Posterior cingulate gyrus (tissue), 11 donors: ENCODE results near the gene NCK2.

Experiments
- DNase-seq, 10 donors: peaks; one replicate each; pipeline versions ENCODE4 v3.0.0 to v3.0.0-alpha.2; 2020 to 2021; ENCODE audit warnings: mixed read lengths in 3 of 10
- intact Hi-C: fragments of 100-400 bp; cut with DNase I; formaldehyde crosslinking; loops from one replicate; pipeline ENCODE4 v1.15.1; 2023

Gene NCK2

DNA sequence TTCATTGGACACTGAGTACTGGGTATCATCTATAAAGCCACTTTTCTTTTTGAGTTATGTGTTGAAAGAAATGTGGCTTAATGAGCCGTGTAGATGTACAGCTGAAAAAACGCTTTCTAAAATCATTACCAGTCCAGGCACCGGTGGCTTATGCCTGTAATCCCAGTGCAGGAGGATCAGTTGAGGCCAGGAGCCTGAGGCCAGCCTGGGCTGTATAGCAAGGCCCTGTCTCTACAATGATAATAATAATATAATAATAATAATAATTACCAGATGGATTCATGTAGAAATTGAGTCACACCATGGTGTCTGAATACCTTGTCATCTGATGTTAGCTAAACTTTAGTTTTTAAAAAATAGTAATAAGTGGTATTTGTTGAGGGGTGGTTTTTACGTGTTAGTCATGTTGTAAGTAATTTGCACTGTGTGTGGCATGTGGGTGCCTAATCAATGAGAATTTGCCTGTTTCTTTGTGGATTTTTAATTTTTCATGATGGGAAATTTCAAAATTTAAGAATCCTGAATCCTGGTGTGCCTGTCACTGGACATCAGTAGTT lies 30.1 kb downstream of the NCK2 start:
- no peak for DNase-seq
- intact Hi-C loops: no loop called here

DNA sequence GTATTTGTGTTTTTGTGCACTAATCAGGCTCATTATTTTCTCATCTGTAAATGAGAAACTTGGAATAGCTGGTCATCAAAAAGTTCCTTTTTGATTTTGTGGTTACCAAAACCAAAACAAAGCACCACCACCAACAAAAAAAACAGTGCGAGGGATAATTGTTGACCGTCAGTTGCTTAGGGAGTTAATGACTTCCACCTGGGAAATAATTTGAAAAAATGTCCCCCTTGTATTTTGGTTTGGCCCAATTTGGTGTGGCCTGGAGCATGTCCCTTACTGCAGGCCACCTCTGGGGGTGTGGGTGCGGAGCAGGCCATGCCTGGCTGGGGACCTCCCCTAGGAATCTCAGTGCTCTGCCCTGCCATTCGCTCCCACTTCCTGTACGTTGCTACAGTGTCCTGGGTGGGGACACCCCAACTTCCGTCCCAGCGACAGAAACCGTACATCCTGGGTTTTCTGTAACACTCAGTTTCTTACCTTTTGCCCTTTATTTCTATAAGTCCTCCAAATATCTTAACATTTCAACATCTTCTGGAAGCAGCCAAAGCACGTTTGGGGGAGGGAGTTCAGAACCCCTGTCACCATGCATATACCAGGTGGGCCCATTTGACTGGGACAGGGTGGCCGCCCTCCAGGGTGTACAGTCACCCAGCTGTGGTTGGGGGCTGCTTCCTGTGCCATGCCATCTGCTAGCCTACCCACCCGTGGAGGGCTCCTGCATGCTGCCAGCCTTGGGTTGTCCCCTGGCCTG lies 31.3 kb downstream of the NCK2 start:
- intact Hi-C loops: no loop called here

DNA sequence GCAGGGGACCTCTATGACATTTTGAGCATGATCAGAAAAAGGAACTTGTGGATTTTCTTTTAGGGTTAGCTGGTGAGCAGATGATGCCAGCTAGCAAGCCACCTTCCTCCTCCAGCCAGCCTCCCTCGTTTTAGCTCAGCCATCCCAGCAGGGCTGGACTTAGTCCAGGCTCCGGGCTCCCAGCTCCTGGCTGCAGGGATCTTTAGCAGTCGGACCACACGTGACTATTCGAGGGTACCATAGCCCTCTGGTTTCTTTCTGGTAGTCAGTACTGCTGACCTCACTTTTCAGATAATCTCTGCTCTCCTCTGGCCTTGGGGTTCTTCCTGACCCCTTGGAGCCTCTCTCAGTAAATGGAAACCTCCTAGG lies 31.8 kb downstream of the NCK2 start:
- DNase-seq: peak in 1 of 10 donors; percentile 88
- intact Hi-C loops: no loop called here

More for the DNA sequence above, 31.3 kb downstream of the NCK2 start:
- no peak for DNase-seq

DNA sequence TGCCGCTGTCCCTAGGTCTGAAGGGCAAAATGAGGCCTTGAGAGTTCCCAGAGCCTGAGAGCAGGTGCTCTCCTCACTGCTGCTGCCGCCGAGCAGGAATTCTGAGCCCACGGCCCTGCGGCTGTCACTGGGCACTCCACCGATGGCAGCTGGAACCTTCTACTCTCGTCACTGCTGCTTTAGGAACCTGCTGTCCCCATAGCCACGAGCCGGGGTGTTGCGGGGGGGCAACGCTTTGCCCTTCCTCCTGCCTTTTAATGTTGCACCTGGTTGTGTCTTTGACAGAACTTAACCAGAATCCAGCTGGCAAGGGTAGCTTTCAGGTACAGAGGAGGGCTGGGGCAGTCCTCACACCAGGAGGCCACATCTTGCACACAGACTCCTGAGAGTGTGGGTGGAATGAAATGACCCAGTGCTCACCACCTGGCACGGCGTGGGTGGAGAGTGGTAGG lies 32.3 kb downstream of the NCK2 start:
- intact Hi-C loops: no loop called here
- DNase-seq: no peak

DNA sequence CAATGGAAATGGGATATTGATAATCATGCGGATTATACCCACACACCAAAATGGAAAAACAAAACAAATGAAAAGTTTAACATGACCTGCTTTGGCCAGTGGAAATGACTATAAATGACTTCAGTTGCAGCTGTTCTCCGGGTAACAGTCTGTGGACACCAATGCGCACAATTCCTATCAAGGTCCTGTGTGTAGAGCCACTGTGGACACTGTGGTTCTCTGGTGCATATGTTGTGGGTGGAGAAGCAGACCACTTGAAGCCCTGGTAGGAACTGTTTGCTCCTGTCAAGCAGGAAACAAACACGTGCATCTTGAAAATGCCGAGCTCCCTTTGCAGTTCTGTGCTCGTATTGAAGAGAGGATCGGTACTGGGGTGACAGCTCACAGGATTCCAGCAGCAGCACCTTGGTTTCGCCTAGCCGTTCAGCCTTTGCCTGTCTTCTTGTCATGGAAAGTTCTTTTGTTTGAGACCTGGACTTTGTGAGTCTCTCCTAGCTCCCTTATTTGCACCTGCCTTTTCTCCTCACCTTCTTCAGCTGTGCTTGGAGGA lies 32.9 kb downstream of the NCK2 start:
- intact Hi-C loops: no loop called here
- DNase-seq: no peak

DNA sequence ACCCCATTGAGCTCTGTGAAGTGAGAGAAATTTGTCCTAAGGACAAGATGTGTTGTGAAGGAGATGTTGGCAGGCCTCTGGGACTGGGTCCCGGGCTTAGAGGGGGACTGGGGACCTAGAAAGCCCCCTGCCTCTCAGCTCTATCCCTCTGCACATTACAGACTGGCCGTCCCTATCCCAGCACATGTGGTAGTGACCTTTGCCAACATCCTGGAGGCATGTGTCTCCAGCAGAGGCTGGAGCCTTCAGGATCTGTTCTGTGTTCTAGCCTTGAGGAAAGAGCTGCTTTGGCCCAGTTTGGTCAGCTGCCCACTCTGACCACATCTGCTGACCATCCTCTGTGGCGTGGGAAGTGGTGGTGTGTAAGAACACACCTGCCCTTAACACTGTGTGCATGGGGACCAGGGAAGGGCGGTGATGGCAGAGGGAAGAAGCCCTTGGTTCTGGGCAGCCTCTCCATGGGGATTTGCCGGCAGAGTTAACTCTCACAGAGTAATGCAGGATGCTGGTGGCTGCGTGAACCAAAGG lies 33.4 kb downstream of the NCK2 start:
- no peak for DNase-seq

DNA sequence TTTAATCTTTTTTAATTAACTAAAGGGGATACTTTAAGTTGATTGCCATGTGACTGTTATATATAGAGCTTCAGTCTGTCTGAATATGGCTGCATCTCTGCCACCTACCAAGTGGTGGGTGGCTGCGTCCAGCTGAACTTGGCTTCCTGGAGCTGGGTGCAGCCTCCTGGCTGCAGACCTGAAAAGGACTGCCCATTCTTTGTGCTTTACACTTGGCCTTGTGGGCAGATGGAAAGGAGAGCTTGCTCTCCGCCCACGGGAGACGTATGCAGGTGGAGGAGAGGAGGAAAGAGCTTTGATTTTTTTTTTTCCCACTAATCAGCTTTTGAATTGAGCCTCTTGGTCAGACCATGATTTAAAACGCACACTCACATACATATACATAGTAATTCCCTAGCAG lies 34.7 kb downstream of the NCK2 start:
- intact Hi-C loops: no loop called here
- no peak for DNase-seq

More for the DNA sequence above, 33.4 kb downstream of the NCK2 start:
- intact Hi-C loops: no loop called here

DNA sequence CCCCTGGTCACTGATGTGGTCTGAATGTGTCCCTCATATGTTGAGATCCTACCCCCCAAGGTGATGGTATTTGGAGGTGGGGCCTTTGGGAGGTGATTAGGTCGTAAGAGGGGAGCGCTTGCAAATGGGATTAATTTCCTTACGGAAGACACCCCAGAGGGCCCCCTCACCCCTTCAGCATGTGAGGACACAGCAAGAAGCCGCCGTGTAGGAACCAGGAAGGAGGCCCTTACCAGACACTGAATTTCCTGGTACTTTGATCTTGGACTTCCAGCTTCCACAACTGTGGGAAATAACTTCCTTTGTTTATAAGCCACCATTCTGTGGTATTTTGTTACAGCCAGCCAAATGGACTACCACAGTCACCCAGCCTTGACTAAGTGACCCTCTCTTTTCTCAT lies 35.9 kb downstream of the NCK2 start:
- intact Hi-C loops: no loop called here
- no peak for DNase-seq

DNA sequence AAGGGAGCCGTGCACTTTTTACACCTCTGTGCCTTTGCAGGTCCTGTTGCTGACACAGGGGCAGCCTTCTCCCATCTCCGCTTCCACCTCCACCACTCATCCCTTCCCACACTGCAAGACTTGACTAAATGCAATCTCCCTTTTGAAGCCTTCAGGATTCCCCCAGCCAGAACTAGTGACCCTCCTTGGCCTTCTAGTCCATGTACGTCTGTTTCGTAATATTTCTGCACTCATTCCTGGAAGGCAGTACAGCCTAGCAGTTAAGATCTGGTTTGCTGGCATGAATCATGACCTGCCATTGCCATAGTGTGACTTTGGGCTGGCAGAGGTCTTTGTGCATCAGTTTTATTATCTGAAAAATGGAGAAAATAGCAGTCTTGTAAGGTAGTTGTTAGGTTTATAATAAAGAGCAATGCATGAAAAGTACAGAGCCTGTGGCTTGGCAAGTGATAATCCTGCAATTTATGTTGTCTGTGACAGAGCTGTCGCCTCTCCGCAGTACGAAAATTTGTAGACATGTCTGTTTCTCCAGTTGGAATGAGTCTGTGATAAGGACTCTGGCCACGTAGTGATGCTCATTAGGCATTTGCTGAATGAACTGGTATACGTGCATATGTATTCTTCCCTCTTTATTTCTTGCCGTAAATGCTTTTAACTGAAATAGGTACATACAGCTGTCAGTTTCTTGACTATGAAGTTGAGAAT lies 36.7 kb downstream of the NCK2 start:
- intact Hi-C loops: no loop called here

DNA sequence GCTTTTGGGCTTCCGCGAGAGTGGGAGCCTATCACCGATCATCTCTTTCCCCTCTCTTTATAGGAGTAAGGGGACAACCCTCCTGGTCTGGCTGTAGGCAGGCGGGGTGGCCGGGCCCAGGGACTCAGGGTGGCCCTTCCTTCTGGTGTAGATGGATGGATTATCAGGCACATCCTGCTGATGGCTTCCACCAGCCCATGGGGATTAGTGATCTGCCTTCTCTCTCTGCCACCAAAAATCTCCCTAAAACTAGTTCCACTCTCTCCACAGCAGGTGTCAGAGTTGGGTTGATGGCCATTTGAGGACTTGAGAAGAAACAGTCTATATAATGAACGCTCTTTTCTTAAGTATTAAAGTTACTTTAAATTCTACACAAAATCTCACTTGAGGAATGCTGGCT lies 37.4 kb downstream of the NCK2 start:
- intact Hi-C loops: no loop called here
- no peak for DNase-seq

More for the DNA sequence above, 36.7 kb downstream of the NCK2 start:
- no peak for DNase-seq

DNA sequence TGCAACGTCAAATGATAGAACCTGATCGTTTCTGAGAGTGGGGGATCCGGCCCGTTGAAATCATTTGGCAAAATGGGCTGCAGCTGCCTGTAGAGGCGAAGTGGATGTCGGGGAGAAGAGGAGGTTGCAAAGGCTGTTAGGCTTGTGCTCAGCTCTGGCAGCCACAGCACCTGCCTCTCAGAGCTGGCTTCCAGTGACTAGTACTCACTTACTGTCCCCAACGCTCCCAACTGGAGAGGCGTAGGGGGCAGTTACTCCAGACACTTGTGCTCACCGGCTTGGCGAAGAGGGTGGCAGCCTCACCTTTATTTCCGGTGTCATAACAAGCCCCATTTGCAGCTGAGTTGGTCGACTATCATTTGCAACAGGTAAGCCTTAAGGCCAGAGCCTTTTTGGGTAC lies 37.9 kb downstream of the NCK2 start:
- DNase-seq: no peak
- intact Hi-C loops: no loop called here

DNA sequence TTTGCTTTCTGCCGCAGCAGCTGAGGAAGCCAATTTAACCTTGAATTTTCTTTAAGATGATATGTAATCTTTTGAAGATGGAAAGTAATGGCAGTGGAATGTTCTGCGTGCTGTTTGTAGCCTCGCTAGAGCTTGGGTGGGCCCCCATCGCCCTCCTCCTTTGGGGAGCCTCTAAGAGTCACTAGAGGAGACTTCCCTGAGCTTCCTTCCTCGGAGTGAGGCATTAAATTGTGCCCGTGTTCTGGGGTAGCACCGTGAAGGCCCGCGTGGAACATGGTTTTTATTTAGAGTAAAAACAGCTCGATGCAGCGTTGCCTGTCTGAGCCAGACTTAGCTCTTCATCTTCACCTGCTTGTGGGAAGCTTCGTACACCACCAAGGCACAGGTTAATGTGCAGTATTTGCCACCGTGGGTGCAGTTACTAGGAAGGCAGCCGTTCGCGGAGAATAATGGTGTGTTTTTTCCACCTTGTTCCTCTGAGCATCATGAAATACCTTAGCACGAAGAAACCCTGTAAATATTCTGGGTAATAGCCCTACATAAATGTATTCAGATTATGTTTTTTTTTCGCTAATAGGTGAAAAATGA lies 38.5 kb downstream of the NCK2 start:
- no peak for DNase-seq
- intact Hi-C loops: no loop called here

DNA sequence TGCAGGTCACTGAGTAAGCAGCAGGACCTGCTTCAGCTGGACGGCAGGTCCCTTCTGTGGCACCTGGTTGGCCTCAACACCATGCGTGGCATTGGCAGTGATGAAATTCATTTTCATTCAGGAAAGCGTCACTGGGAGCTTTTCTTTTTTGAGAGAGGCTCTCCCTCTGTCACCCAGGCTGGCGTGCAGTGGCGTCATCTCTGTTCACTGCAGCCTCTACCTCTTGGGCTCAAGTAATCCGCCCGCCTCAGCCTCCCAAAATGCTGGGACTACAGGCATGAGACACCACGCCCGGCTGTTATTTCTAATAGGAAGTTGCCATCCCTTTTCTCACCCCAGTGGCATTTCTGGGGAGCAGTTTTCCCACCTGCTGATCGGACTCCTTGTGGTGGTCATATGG lies 39.3 kb downstream of the NCK2 start:
- peak in 2 of 10 donors; percentile 50 to 84 for DNase-seq
- intact Hi-C loops: no loop called here

DNA sequence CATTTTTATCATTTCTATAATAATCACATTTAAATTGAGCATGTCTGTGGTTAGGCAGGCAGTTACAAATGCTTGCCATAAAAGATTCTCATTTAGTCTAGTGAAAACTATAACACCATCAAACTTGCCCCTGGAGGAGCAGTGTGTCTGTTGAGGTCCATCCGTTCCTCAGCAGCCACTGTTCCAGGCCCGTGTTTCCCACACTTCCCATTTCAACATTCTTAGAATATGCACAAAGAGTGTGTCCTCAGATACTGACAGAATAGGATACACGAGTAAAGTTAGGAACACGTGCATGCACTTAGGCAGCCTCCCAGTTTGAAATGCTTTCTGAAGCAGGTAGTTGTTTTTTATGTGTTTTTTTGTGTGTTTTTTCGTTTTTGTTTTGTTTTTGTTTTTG lies 39.9 kb downstream of the NCK2 start:
- no peak for DNase-seq
- intact Hi-C loops: no loop called here

DNA sequence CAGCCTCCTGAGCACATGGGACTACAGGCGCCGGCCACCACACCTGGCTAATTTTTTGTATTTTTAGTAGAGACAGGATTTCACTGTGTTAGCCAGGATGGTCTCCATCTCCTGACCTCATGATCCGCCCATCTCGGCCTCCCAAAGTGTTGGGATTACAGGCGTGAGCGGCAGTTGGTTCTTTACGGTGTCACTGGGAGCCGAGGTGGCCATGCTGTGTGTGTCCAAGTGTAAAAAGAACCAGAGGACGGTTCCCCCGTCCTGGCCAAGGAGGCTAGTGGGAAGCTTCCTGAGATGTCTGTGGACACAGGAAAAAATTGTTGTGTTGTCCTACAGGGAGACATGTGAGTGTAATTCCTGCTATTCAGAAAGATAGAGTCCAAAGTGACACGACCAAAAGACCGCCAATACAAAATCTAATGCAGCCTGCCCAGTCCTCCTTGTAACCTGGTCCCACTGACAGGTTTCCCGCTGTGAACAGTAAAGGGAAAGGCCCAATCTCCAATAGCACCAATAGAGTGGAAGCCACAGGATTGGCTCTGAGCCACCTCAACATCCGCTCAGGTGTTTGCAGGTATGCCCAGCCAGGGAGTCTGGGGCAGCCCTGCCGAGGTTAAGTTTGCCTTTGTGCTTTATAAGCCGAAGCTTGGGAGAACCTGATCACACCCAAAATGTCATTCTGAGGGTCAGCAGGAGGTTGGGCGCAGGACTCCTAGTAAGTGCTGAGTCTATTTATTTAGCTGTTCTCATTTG lies 40.6 kb downstream of the NCK2 start:
- intact Hi-C loops: no loop called here
- no peak for DNase-seq

DNA sequence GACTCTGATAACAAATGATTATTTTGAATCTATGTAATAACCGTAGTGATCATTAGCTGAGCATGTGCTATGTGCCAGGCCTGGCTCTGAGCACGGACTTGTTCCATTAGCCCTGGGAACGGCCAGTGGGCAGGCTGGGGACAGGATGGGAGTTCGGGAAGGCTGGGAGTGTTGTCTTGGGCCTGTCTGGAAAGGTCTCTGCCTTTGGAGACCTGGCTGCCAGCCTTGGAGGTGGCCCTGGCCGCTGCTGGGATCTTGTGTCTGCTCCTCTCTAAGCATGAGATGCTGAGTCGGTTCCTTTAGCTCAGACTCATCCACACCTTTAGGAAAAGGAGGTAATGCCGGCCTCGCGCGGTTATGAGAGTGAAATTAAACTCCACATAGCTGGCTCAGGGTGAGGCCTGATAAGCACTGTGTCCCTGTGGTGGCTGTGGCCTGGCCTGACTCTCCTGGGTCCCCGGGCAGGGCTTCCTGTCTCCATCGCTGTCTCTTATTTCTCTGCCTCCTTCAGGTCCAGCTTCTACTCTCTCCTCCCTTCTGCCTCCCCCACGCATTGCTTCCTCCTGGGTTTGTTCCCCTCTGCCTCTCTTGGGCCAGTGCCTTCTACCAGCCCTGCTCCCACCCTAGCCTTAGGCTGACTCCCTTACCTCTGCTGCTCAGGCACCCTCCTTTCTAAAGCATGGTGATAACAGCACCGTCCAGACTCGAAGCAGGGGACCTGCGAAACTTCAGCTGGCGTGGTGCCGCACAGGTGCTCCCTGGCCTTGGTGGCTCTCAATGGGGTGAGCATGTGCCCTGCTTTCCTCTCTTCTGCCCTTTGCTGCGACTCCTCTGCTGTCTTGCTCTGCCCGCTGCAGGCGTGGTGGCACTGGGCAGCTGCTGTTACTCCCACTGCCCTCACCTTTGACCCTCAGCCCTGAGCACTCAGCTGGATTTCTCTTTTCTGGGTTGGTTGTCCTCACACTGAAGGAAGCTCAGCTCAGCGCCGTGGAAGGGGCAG lies 41.8 kb downstream of the NCK2 start:
- peak in 1 of 10 donors; percentile 70 for DNase-seq
- intact Hi-C loops: no loop called here

DNA sequence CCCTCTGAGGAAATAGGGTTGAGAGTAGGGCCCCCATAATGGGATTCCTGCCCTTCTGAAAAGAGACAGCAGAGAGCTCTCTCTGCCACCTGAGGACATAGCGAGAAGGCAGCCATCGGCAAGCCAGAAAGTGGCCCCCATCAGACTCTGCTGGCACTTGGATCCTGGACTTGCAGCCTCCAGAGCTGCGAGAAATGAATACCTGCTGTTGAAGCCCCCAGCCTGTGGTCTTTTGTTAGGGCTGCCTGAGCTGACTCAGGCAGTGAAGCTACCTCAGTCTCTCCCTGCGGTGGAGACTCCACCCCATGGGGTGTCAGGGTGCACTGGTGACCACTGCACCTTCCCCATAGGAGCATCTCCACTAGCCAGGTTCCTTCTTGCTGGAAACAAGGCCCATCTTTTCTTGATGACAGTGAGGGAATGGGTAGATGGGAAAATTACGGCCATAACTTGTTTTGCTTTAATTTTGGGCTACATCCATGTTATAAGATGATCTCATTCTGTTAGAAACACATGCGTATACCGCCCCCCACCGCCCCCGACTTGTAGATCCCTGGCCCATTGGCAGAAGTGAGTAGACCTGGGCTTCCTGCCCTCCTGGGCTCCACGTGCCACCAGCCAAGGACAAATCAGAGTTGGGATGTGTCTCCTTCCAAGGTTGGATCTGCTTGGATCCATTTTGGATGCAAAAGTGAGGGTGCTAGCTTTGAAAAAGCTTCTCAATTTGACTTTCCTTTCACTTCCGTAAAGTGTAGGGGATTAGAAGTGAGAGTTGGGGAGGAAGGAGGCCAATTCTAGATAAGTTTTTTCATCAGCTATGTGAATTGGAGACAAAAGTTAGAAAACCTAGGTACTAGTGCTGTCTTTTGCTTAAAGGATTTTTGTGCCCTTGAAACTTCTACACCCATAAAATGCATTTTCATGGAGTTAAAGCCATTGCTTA lies 42.9 kb downstream of the NCK2 start:
- intact Hi-C loops: loop anchor here (2.0 kb wide), 1 partner anchor 69 kb away; no protein-coding TSS in a partner anchor
- peak in 1 of 10 donors; percentile 29 for DNase-seq
